Measurements from ENCODE around the gene SNX27.

DNA sequence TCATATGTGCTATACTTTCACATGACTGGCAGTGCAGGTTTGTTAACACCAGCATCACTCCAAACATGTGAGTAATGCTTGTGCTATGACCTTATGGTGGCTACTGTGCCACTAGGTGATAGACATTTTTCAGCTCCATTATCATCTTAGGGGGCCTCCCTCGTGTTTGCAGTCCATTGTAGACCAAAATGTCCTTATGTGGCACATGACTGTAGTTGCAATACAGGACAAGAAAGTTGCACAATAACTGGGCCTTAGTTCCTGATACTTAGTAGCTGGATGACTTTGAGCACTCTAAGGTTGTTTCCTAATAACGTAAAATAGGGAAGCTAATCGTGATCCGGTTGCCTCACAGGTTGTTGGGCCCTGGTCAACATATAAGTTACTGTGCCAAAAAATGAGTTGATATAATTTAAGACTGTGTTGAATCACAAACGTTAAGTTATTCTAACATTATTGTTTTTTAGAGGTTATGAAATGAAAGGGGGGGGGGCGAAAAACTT is 511 bp upstream of the SNX27 start:
- TF ChIP-seq, protein P1, sequence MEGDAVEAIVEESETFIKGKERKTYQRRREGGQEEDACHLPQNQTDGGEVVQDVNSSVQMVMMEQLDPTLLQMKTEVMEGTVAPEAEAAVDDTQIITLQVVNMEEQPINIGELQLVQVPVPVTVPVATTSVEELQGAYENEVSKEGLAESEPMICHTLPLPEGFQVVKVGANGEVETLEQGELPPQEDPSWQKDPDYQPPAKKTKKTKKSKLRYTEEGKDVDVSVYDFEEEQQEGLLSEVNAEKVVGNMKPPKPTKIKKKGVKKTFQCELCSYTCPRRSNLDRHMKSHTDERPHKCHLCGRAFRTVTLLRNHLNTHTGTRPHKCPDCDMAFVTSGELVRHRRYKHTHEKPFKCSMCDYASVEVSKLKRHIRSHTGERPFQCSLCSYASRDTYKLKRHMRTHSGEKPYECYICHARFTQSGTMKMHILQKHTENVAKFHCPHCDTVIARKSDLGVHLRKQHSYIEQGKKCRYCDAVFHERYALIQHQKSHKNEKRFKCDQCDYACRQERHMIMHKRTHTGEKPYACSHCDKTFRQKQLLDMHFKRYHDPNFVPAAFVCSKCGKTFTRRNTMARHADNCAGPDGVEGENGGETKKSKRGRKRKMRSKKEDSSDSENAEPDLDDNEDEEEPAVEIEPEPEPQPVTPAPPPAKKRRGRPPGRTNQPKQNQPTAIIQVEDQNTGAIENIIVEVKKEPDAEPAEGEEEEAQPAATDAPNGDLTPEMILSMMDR (IDR thresholded peaks at IDR 0.05) = no peak
- no peak for TF ChIP-seq POLR2A (IDR thresholded peaks at IDR 0.05)
